Muscle layer of duodenum (tissue), 2 donors: Measurements from ENCODE around the gene HELQ.

Experiments
- H3K27ac ChIP-seq: one replicate; pipeline ENCODE4 v1.7.0; 2013; ENCODE audit warnings: mild to moderate bottlenecking, low read length
- H3K27me3 ChIP-seq: one replicate; pipeline ENCODE4 v1.7.0; 2013; ENCODE audit warnings: low read depth, mild to moderate bottlenecking, control low read depth, low read length
- H3K36me3 ChIP-seq, 2 donors: one replicate each; pipeline ENCODE4 v1.7.0; 2013; ENCODE audit warnings: low read length in 2 of 2, control low read depth in 1 of 2, mild to moderate bottlenecking in 1 of 2; ENCODE audit not compliant: insufficient read depth in 2 of 2, control insufficient read depth in 1 of 2
- H3K4me1 ChIP-seq, 2 donors: one replicate each; pipeline ENCODE4 v1.7.0; 2013; ENCODE audit warnings: low read length in 2 of 2, mild to moderate bottlenecking in 2 of 2, control low read depth in 1 of 2, moderate library complexity in 1 of 2; ENCODE audit not compliant: insufficient read depth in 2 of 2, control insufficient read depth in 1 of 2
- H3K4me3 ChIP-seq, 2 donors: one replicate each; pipeline ENCODE4 v1.7.0; 2013; ENCODE audit warnings: low read length in 2 of 2, low read depth in 1 of 2, mild to moderate bottlenecking in 1 of 2
- H3K9me3 ChIP-seq, 2 donors: one replicate each; pipeline ENCODE4 v1.7.0; 2013; ENCODE audit warnings: low read length in 2 of 2, control low read depth in 1 of 2, mild to moderate bottlenecking in 1 of 2; ENCODE audit not compliant: control insufficient read depth in 1 of 2
- donor health status: healthy.

Gene HELQ

GRCh38 chr4:83369831-83370639 lies 85.6 kb downstream of the HELQ start:
- no peaks in the 10 kb centered on the region for H3K4me1 ChIP-seq
- H3K4me3 ChIP-seq: no peak overlapping the region
- H3K36me3 ChIP-seq: no peaks in the 10 kb centered on the region
- no peaks in the 10 kb centered on the region for H3K27me3 ChIP-seq
- H3K27ac ChIP-seq: no peak overlapping the region
- no peaks in the 10 kb centered on the region for H3K9me3 ChIP-seq

- H3K36me3 ChIP-seq: no peaks in the 10 kb centered on the region
- peaks cover 0 to 5% of the 10 kb centered on the region in 2 donors for H3K4me1 ChIP-seq
- no peak overlapping the region for H3K4me3 ChIP-seq
- no peaks in the 10 kb centered on the region for H3K9me3 ChIP-seq
- H3K27ac ChIP-seq: no peak overlapping the region
- H3K27me3 ChIP-seq: no peaks in the 10 kb centered on the region
These were observed 91.3 kb downstream of the HELQ start for GRCh38 chr4:83364312-83364711.

- Histone ChIP-seq H3K9me3 (no peaks in the 10 kb centered on the region), H3K27ac (no peak overlapping the region), H3K4me3 (no peak overlapping the region), H3K36me3 (no peaks in the 10 kb centered on the region), H3K27me3 (no peaks in the 10 kb centered on the region), H3K4me1 (peaks cover 0 to 5% of the 10 kb centered on the region in 2 donors)
These were observed 92.9 kb downstream of the HELQ start for GRCh38 chr4:83362492-83363329.

GRCh38 chr4:83361416-83362103 lies 94.1 kb downstream of the HELQ start:
- no peaks in the 10 kb centered on the region for H3K9me3 ChIP-seq
- H3K27me3 ChIP-seq: no peaks in the 10 kb centered on the region
- H3K36me3 ChIP-seq: no peaks in the 10 kb centered on the region
- peaks cover 0 to 5% of the 10 kb centered on the region in 2 donors for H3K4me1 ChIP-seq
- no peak overlapping the region for H3K4me3 ChIP-seq
- H3K27ac ChIP-seq: no peak overlapping the region

- peaks cover 0 to 5% of the 10 kb centered on the region in 2 donors for H3K4me1 ChIP-seq
These were observed 95.6 kb downstream of the HELQ start for GRCh38 chr4:83360018-83360417.

GRCh38 chr4:83358410-83358809 lies 97.2 kb downstream of the HELQ start:
- Histone ChIP-seq H3K9me3 (peaks cover 2% of the 10 kb centered on the region in 2 donors), H3K27me3 (no peaks in the 10 kb centered on the region), H3K4me3 (no peak overlapping the region), H3K27ac (no peak overlapping the region), H3K4me1 (peaks cover 0 to 5% of the 10 kb centered on the region in 2 donors), H3K36me3 (no peaks in the 10 kb centered on the region)

More at GRCh38 chr4:83360018-83360417, 95.6 kb downstream of the HELQ start:
- Histone ChIP-seq H3K27ac (no peak overlapping the region), H3K4me3 (no peak overlapping the region), H3K36me3 (no peaks in the 10 kb centered on the region), H3K27me3 (no peaks in the 10 kb centered on the region), H3K9me3 (no peaks in the 10 kb centered on the region)
